ENCODE data around the gene RETSAT. TPM values are rescaled to one million over a fixed set of nuclear protein-coding genes. Genes with fewer than 3 reads are reported as not detected.

RETSAT gene
- total RNA-seq, 1 experiment from 2014 or later: 28.4 TPM

GRCh38 chr2:85378257-85378656, 23.9 kb upstream of the RETSAT start:
- POLR2A ChIA-PET (ENCODE audit: low non-redundant PET): no interaction called here
- CTCF ChIA-PET: no interaction called here
- TF ChIP-seq EZH2 (IDR thresholded peaks at IDR 0.05; ENCODE audit: borderline replicate concordance, low read depth, low read length, poor library complexity, severe bottlenecking) (no peak), CTCF (conservative IDR thresholded peaks at IDR 0.05; ENCODE audit: low read depth, low read length) (no peak)
- DNase-seq (ENCODE audit: low spot score): no peak
- Histone ChIP-seq H3K27ac (ENCODE audit: low read depth, low read length, poor library complexity, severe bottlenecking) (no peak overlapping the region), H3K27me3 (replicated peaks; ENCODE audit: insufficient read depth, low read depth, low read length, poor library complexity) (no peaks in the 10 kb centered on the region), H3K36me3 (ENCODE audit: insufficient read depth, low read length, poor library complexity, severe bottlenecking) (peaks cover 10% of the 10 kb centered on the region), H3K9me3 (ENCODE audit: low read depth, low read length, poor library complexity, severe bottlenecking) (peaks cover 9% of the 10 kb centered on the region), H3K4me3 (ENCODE audit: low read depth, low read length, poor library complexity, severe bottlenecking) (no peak overlapping the region), H3K4me1 (ENCODE audit: insufficient read depth, low read length, poor library complexity, severe bottlenecking) (no peaks in the 10 kb centered on the region)
- no TSS peak for BruUV-seq (replicated peaks)
- intact Hi-C loops (cut with micrococcal nuclease; ENCODE audit: unreplicated experiment): no loop called here

- no peak for DNase-seq (ENCODE audit: low spot score)
- BruUV-seq (replicated peaks): no TSS peak
- no peak overlapping the region for H3K27ac ChIP-seq (ENCODE audit: low read depth, low read length, poor library complexity, severe bottlenecking)
- TF ChIP-seq CTCF (conservative IDR thresholded peaks at IDR 0.05; ENCODE audit: low read depth, low read length): no peak
- no peak for TF ChIP-seq EZH2 (IDR thresholded peaks at IDR 0.05; ENCODE audit: borderline replicate concordance, low read depth, low read length, poor library complexity, severe bottlenecking)
- intact Hi-C loops (cut with micrococcal nuclease; ENCODE audit: unreplicated experiment): no loop called here
- H3K36me3 ChIP-seq (ENCODE audit: insufficient read depth, low read length, poor library complexity, severe bottlenecking): peaks cover 10% of the 10 kb centered on the region
- CTCF ChIA-PET: no interaction called here
- H3K4me3 ChIP-seq (ENCODE audit: low read depth, low read length, poor library complexity, severe bottlenecking): no peak overlapping the region
- peaks cover 9% of the 10 kb centered on the region for H3K9me3 ChIP-seq (ENCODE audit: low read depth, low read length, poor library complexity, severe bottlenecking)
- H3K4me1 ChIP-seq (ENCODE audit: insufficient read depth, low read length, poor library complexity, severe bottlenecking): no peaks in the 10 kb centered on the region
- no peaks in the 10 kb centered on the region for H3K27me3 ChIP-seq (replicated peaks; ENCODE audit: insufficient read depth, low read depth, low read length, poor library complexity)
- POLR2A ChIA-PET (ENCODE audit: low non-redundant PET): no interaction called here
These were observed 22.8 kb upstream of the RETSAT start for GRCh38 chr2:85377083-85377482.

GRCh38 chr2:85376291-85377065, 22.1 kb upstream of the RETSAT start:
- no peak overlapping the region for H3K27ac ChIP-seq (ENCODE audit: low read depth, low read length, poor library complexity, severe bottlenecking)
- TF ChIP-seq EZH2 (IDR thresholded peaks at IDR 0.05; ENCODE audit: borderline replicate concordance, low read depth, low read length, poor library complexity, severe bottlenecking) (no peak), CTCF (conservative IDR thresholded peaks at IDR 0.05; ENCODE audit: low read depth, low read length) (no peak)
- peaks cover 10% of the 10 kb centered on the region for H3K36me3 ChIP-seq (ENCODE audit: insufficient read depth, low read length, poor library complexity, severe bottlenecking)
- no peak overlapping the region for H3K4me3 ChIP-seq (ENCODE audit: low read depth, low read length, poor library complexity, severe bottlenecking)
- POLR2A ChIA-PET (ENCODE audit: low non-redundant PET): no interaction called here
- H3K9me3 ChIP-seq (ENCODE audit: low read depth, low read length, poor library complexity, severe bottlenecking): peaks cover 9% of the 10 kb centered on the region
- DNase-seq (ENCODE audit: low spot score): no peak
- intact Hi-C loops (cut with micrococcal nuclease; ENCODE audit: unreplicated experiment): no loop called here
- H3K27me3 ChIP-seq (replicated peaks; ENCODE audit: insufficient read depth, low read depth, low read length, poor library complexity): no peaks in the 10 kb centered on the region
- no peaks in the 10 kb centered on the region for H3K4me1 ChIP-seq (ENCODE audit: insufficient read depth, low read length, poor library complexity, severe bottlenecking)
- BruUV-seq (replicated peaks): no TSS peak
- CTCF ChIA-PET: no interaction called here

All from A673 (cell line).